Adrenal gland (tissue), 5 donors: Measurements from ENCODE around the gene RTF1.

ENCODE experiments used
- POLR2A ChIP-seq, 2 donors: fragments of 450-650 bp; IDR thresholded peaks; one replicate each; pipeline ENCODE4 v1.6.1; 2017; ENCODE audit warnings: antibody characterized with exemption in 2 of 2, mild to moderate bottlenecking in 2 of 2, moderate library complexity in 1 of 2
- TF ChIP-seq, protein P1 (sequence below), 6 experiments: fragments of 450-650 bp in 4 of 6; fragments of 200-600 bp in 2 of 6; sonication (generic) in 1 of 6; IDR thresholded peaks; 1 replicate in 5 of 6; 2 replicates in 1 of 6; pipeline versions ENCODE4 v1.5.1 to v1.8.0; 2016 to 2021; ENCODE audit warnings: antibody characterized with exemption in 6 of 6, mild to moderate bottlenecking in 2 of 6, moderate library complexity in 1 of 6
- donor health status: DM: no; HTN: no; CAD: no.

- no peak for TF ChIP-seq POLR2A (IDR thresholded peaks at IDR 0.05)
- TF ChIP-seq, protein P1, sequence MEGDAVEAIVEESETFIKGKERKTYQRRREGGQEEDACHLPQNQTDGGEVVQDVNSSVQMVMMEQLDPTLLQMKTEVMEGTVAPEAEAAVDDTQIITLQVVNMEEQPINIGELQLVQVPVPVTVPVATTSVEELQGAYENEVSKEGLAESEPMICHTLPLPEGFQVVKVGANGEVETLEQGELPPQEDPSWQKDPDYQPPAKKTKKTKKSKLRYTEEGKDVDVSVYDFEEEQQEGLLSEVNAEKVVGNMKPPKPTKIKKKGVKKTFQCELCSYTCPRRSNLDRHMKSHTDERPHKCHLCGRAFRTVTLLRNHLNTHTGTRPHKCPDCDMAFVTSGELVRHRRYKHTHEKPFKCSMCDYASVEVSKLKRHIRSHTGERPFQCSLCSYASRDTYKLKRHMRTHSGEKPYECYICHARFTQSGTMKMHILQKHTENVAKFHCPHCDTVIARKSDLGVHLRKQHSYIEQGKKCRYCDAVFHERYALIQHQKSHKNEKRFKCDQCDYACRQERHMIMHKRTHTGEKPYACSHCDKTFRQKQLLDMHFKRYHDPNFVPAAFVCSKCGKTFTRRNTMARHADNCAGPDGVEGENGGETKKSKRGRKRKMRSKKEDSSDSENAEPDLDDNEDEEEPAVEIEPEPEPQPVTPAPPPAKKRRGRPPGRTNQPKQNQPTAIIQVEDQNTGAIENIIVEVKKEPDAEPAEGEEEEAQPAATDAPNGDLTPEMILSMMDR (IDR thresholded peaks at IDR 0.05), result no peak
Observed at GRCh38 chr15:41394924-41395323, 22.0 kb upstream of the RTF1 start.
